Measurements from ENCODE around the gene FAF1.

DNA sequence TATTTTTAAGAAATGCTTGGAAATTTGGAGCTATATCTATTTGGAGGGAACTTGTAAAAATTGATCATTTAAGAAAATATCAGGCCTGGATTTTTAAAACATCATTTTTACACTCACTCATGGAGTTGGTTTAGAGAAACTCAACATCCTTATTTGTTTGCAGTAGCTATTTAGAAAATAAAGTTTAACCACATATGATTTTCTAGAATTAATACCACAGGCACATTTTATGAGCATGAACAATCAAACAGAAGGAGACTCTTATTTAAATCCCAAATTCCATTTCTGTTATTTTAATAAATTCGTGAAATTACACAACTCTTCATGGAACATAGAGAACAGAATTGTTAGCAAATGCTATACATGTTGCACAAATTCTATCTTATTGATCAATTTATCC is 13.2 kb upstream of the FAF1 start:
- TF ChIP-seq, protein P1, sequence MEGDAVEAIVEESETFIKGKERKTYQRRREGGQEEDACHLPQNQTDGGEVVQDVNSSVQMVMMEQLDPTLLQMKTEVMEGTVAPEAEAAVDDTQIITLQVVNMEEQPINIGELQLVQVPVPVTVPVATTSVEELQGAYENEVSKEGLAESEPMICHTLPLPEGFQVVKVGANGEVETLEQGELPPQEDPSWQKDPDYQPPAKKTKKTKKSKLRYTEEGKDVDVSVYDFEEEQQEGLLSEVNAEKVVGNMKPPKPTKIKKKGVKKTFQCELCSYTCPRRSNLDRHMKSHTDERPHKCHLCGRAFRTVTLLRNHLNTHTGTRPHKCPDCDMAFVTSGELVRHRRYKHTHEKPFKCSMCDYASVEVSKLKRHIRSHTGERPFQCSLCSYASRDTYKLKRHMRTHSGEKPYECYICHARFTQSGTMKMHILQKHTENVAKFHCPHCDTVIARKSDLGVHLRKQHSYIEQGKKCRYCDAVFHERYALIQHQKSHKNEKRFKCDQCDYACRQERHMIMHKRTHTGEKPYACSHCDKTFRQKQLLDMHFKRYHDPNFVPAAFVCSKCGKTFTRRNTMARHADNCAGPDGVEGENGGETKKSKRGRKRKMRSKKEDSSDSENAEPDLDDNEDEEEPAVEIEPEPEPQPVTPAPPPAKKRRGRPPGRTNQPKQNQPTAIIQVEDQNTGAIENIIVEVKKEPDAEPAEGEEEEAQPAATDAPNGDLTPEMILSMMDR (IDR thresholded peaks at IDR 0.05): no peak
- no peak for TF ChIP-seq POLR2A (IDR thresholded peaks at IDR 0.05)
